ENCODE results near the gene NPLOC4.
A peak's percentile ranks its signal among the peaks of the same experiment; 100 is the strongest.
"Not testable (repeated sequence)": the region's sequence is repeated elsewhere in the genome, so short reads cannot be mapped to it uniquely, and the experiment has no call there.

Gene NPLOC4

GRCh38 chr17:81630274-81630673 lies 6.6 kb downstream of the NPLOC4 start:
- no peak for DNase-seq

- DNase-seq = no peak
These were observed 15.3 kb downstream of the NPLOC4 start for GRCh38 chr17:81621494-81622130.

GRCh38 chr17:81618307-81618706 lies 18.6 kb downstream of the NPLOC4 start:
- DNase-seq = not testable (repeated sequence)

GRCh38 chr17:81616877-81617276 lies 20.0 kb downstream of the NPLOC4 start:
- DNase-seq = no peak

GRCh38 chr17:81615401-81615930 lies 21.4 kb downstream of the NPLOC4 start:
- no peak for DNase-seq

- no peak for DNase-seq
These were observed 24.5 kb downstream of the NPLOC4 start for GRCh38 chr17:81612172-81612970.

- DNase-seq = no peak
These were observed 27.2 kb downstream of the NPLOC4 start for GRCh38 chr17:81609541-81610311.

- no peak for DNase-seq
These were observed 28.3 kb downstream of the NPLOC4 start for GRCh38 chr17:81608605-81609004.

- no peak for DNase-seq
These were observed 28.8 kb downstream of the NPLOC4 start for GRCh38 chr17:81608082-81608481.

GRCh38 chr17:81607431-81607830 lies 29.5 kb downstream of the NPLOC4 start:
- DNase-seq = no peak

- DNase-seq = no peak
These were observed 32.9 kb downstream of the NPLOC4 start for GRCh38 chr17:81603846-81604610.

GRCh38 chr17:81601525-81602120 lies 35.3 kb downstream of the NPLOC4 start:
- DNase-seq = peak; percentile 53

GRCh38 chr17:81599719-81600486 lies 37.0 kb downstream of the NPLOC4 start:
- no peak for DNase-seq

GRCh38 chr17:81593105-81593871 lies 43.6 kb downstream of the NPLOC4 start:
- no peak for DNase-seq

GRCh38 chr17:81591971-81592370 lies 44.9 kb downstream of the NPLOC4 start:
- DNase-seq = no peak

GRCh38 chr17:81590121-81590520 lies 46.8 kb downstream of the NPLOC4 start:
- no peak for DNase-seq

GRCh38 chr17:81589612-81590011 lies 47.3 kb downstream of the NPLOC4 start:
- no peak for DNase-seq

- DNase-seq = no peak
These were observed 50.8 kb downstream of the NPLOC4 start for GRCh38 chr17:81586096-81586495.

- not testable (repeated sequence) for DNase-seq
These were observed 52.1 kb downstream of the NPLOC4 start for GRCh38 chr17:81584771-81585170.

- DNase-seq = no peak
These were observed 53.1 kb downstream of the NPLOC4 start for GRCh38 chr17:81583589-81584342.

All from NCI-H1694 (cell line).